ENCODE data around the gene EXOC4. TPM values are rescaled to one million over a fixed set of nuclear protein-coding genes. Genes with fewer than 3 reads are reported as not detected.

Gene EXOC4
- total and polyA plus RNA-seq, 2 of the 8 experiments (the other 6 are each of a cell fraction or from before 2014, with no cell fraction given) = 27.0 to 67.3 TPM

- TF ChIP-seq CHD7 (IDR thresholded peaks at IDR 0.05; ENCODE audit: insufficient replicate concordance, low read length) = no peak
- no peak for TF ChIP-seq TCF12 (IDR thresholded peaks at IDR 0.05; ENCODE audit: low read depth, low read length)
- no peak for TF ChIP-seq RFX5 (IDR thresholded peaks at IDR 0.05; ENCODE audit: borderline replicate concordance, low read depth, low read length)
- no peak for TF ChIP-seq EZH2 (IDR thresholded peaks at IDR 0.05; ENCODE audit: low read depth, low read length, severe bottlenecking)
Observed at GRCh38 chr7:133820584-133820983, 567.7 kb downstream of the EXOC4 start (continued).
